Spleen (tissue), 11 donors: ENCODE results near the gene WDR83. TPM values are rescaled to one million over a fixed set of nuclear protein-coding genes. Genes with fewer than 3 reads are reported as not detected.
A peak's percentile ranks its signal among the peaks of the same experiment; 100 is the strongest.

Experiments used
- DNase-seq: peaks from one replicate; pipeline ENCODE4 v3.0.0-alpha.2; 2020
- H3K27ac ChIP-seq, 8 donors: fragments of 200-600 bp; sonication (generic) in 7 of 8; 1 replicate in 4 of 8; 2 replicates in 4 of 8; pipeline versions ENCODE4 v1.5.0 to v1.8.0; 2016 to 2021; ENCODE audit warnings: inconsistent platforms in 4 of 8, mild to moderate bottlenecking in 4 of 8, moderate library complexity in 1 of 8
- H3K27me3 ChIP-seq, 7 donors: fragments of 200-600 bp; sonication (generic) in 6 of 7; replicated peaks in 1 of 7; 1 replicate in 4 of 7; 2 replicates in 3 of 7; pipeline versions ENCODE4 v1.5.0 to v1.8.0; 2016 to 2021; ENCODE audit warnings: inconsistent platforms in 3 of 7, mild to moderate bottlenecking in 1 of 7
- H3K36me3 ChIP-seq, 6 donors: fragments of 200-600 bp; sonication (generic) in 5 of 6; 1 replicate in 4 of 6; 2 replicates in 2 of 6; pipeline versions ENCODE4 v1.5.0 to v1.8.0; 2016 to 2021; ENCODE audit warnings: inconsistent platforms in 2 of 6
- H3K4me1 ChIP-seq, 6 donors: fragments of 200-600 bp; sonication (generic) in 5 of 6; 1 replicate in 3 of 6; 2 replicates in 3 of 6; pipeline versions ENCODE4 v1.5.0 to v1.8.0; 2016 to 2021; ENCODE audit warnings: inconsistent platforms in 3 of 6
- H3K4me3 ChIP-seq, 8 donors: fragments of 200-600 bp; sonication (generic) in 7 of 8; 1 replicate in 4 of 8; 2 replicates in 4 of 8; pipeline versions ENCODE4 v1.5.0 to v1.8.0; 2016 to 2021; ENCODE audit warnings: inconsistent platforms in 4 of 8, mild to moderate bottlenecking in 4 of 8, moderate library complexity in 2 of 8
- H3K9me3 ChIP-seq, 8 donors: fragments of 200-600 bp; sonication (generic) in 7 of 8; 1 replicate in 4 of 8; 2 replicates in 4 of 8; pipeline versions ENCODE4 v1.5.0 to v1.8.0; 2016 to 2021; ENCODE audit warnings: inconsistent platforms in 4 of 8
- CTCF ChIP-seq, 11 experiments: fragments of 200-600 bp in 7 of 11; fragments of 450-650 bp in 4 of 11; sonication (generic) in 4 of 11; IDR thresholded peaks in 8 of 11; conservative IDR thresholded peaks in 3 of 11; 1 replicate in 7 of 11; 2 replicates in 4 of 11; pipeline versions ENCODE4 v1.4.0 to v1.8.0; 2016 to 2021; ENCODE audit warnings: antibody characterized with exemption in 11 of 11, inconsistent platforms in 4 of 11, mild to moderate bottlenecking in 1 of 11
- POLR2A ChIP-seq, 3 donors: fragments of 450-650 bp; IDR thresholded peaks; one replicate each; pipeline ENCODE4 v1.5.1; 2017; ENCODE audit warnings: antibody characterized with exemption in 3 of 3, mild to moderate bottlenecking in 1 of 3
- POLR2AphosphoS5 ChIP-seq, 3 donors: sonication (generic); formaldehyde crosslinking; IDR thresholded peaks; one replicate each; pipeline ENCODE4 v1.5.1; 2017; ENCODE audit warnings: antibody characterized with exemption in 3 of 3
- WGBS, 5 donors: extraction: QIAGEN DNeasy Blood & Tissue Kit in 3 of 5; methylation state at CpG; one replicate each; pipeline versions ENCODE4 v1.1.5 to v1.1.7; 2013 to 2018; 5-methylcytosine and 5-hydroxymethylcytosine counted together
- intact Hi-C: fragments of 100-400 bp; cut with DNase I; formaldehyde crosslinking; loops from one replicate; pipeline ENCODE4 v1.15.0; 2023; ENCODE audit warnings: low total_unique reads
- polyA plus RNA-seq, 3 donors: library from polyadenylated mRNA; stranded (reverse); fragments of 200-250 nt; gene quantifications; one replicate each; pipeline ENCODE4 v1.2.1, GENCODE V29; 2013
- total RNA-seq, 7 donors: library from RNA; depleted of rRNA in 3 of 7; stranded (reverse); fragments of >200 nt in 3 of 7; fragmentation: NEBNext Ultra II Directional in 4 of 7; extraction: Animal tissue kit (Norgen Biotek cat#: 25700) in 4 of 7; gene quantifications; one replicate each; pipeline versions ENCODE4 v1.1.0 to v1.2.1, GENCODE V29; 2016 to 2021
- donor health status: healthy with polysubstance abuse.
- donor health status: DM: no; HTN: no; CAD: no; lungs with moderate emphysema.
- donor health status: DM: no; HTN: no; CAD: no.
- donor health status: Bipolar disorder and iron deficiency.
- donor health status: healthy.
- donor health status: DM: no; HTN: no; CAD: no.
- donor health status: DM: yes; HTN: yes; CAD: no.

Gene WDR83
- total and polyA plus RNA-seq, 10 donors = 6.4 to 19.5 (median 13.6) TPM

- no peak for DNase-seq
- intact Hi-C loops = no loop called here
- peaks cover 0 to 6% (median 0%) of the 10 kb centered on the region in 6 donors for H3K4me1 ChIP-seq
- no peak overlapping the region for H3K27ac ChIP-seq
- H3K27me3 ChIP-seq = no peaks in the 10 kb centered on the region
- 72 to 88% (median 79%) methylated on average over 9 of the region's 9 CpGs for WGBS, 5 donors
- TF ChIP-seq POLR2A (IDR thresholded peaks at IDR 0.05) (no peak), CTCF (IDR thresholded peaks at IDR 0.05 in 8 of 11, conservative IDR thresholded peaks at IDR 0.05 in 3 of 11) (no peak), POLR2AphosphoS5 (IDR thresholded peaks at IDR 0.05) (no peak)
- H3K9me3 ChIP-seq = no peaks in the 10 kb centered on the region
- H3K36me3 ChIP-seq = peaks cover 0 to 96% (median 78%) of the 10 kb centered on the region in 6 donors
- H3K4me3 ChIP-seq = no peak overlapping the region
Measured at GRCh38 chr19:12703046-12703445, 36.4 kb downstream of the WDR83 start.

- peaks cover 2 to 100% (median 97%) of the 10 kb centered on the region in 6 donors for H3K36me3 ChIP-seq
Measured at GRCh38 chr19:12705169-12705568, 38.6 kb downstream of the WDR83 start.

GRCh38 chr19:12705654-12706331, 39.2 kb downstream of the WDR83 start:
- no peak for DNase-seq
- Histone ChIP-seq H3K27ac (no peak overlapping the region), H3K9me3 (no peaks in the 10 kb centered on the region), H3K27me3 (no peaks in the 10 kb centered on the region), H3K4me1 (no peaks in the 10 kb centered on the region), H3K4me3 (no peak overlapping the region), H3K36me3 (peaks cover 2 to 100% (median 97%) of the 10 kb centered on the region in 6 donors)
- whole genome bisulfite sequencing, 5 donors = 93 to 95% (median 95%) methylated on average over 15 to 29 of the region's 29 CpGs
- intact Hi-C loops = no loop called here
- TF ChIP-seq POLR2AphosphoS5 (IDR thresholded peaks at IDR 0.05) = no peak
- no peak for TF ChIP-seq POLR2A (IDR thresholded peaks at IDR 0.05)
- no peak for TF ChIP-seq CTCF (IDR thresholded peaks at IDR 0.05 in 8 of 11, conservative IDR thresholded peaks at IDR 0.05 in 3 of 11)

More at GRCh38 chr19:12705169-12705568, 38.6 kb downstream of the WDR83 start:
- WGBS, 5 donors = 94 to 97% (median 95%) methylated on average over 11 to 13 of the region's 13 CpGs
- H3K27me3 ChIP-seq = no peaks in the 10 kb centered on the region
- H3K4me3 ChIP-seq = no peak overlapping the region
- H3K27ac ChIP-seq = no peak overlapping the region
- H3K9me3 ChIP-seq = no peaks in the 10 kb centered on the region
- no peaks in the 10 kb centered on the region for H3K4me1 ChIP-seq
- DNase-seq = no peak
- TF ChIP-seq POLR2A (IDR thresholded peaks at IDR 0.05) = no peak
- no peak for TF ChIP-seq CTCF (IDR thresholded peaks at IDR 0.05 in 8 of 11, conservative IDR thresholded peaks at IDR 0.05 in 3 of 11)
- TF ChIP-seq POLR2AphosphoS5 (IDR thresholded peaks at IDR 0.05) = peak in 1 of 3 donors; percentile 13
- intact Hi-C loops = no loop called here

- Histone ChIP-seq H3K4me3 (no peak overlapping the region), H3K36me3 (peaks cover 2 to 100% (median 97%) of the 10 kb centered on the region in 6 donors), H3K27ac (no peak overlapping the region), H3K4me1 (no peaks in the 10 kb centered on the region), H3K9me3 (no peaks in the 10 kb centered on the region), H3K27me3 (no peaks in the 10 kb centered on the region)
- 93 to 96% (median 94%) methylated on average over 10 to 13 of the region's 13 CpGs for WGBS, 5 donors
- TF ChIP-seq CTCF (IDR thresholded peaks at IDR 0.05 in 8 of 11, conservative IDR thresholded peaks at IDR 0.05 in 3 of 11) = no peak
- no peak for TF ChIP-seq POLR2A (IDR thresholded peaks at IDR 0.05)
- TF ChIP-seq POLR2AphosphoS5 (IDR thresholded peaks at IDR 0.05) = no peak
- intact Hi-C loops = no loop called here
- DNase-seq = no peak
Measured at GRCh38 chr19:12706332-12706718, 39.7 kb downstream of the WDR83 start.
